GM19099 (cell line): ENCODE data around the gene MID1.

Source experiments
- POLR2A ChIP-seq: IDR thresholded peaks from 3 replicates; pipeline ENCODE4 v1.6.1; 2011; ENCODE audit warnings: low read depth; ENCODE audit not compliant: insufficient read length; ENCODE audit errors: extremely low read depth

MID1 gene

GRCh38 chrX:10620121-10620699, at the start of gene MID1:
MID1 (minus strand) TSS chrX:10620585; CDS start chrX:10567547, 53,038 bp downstream.
- TF ChIP-seq POLR2A, result no peak

- no peak for TF ChIP-seq POLR2A
Measured at GRCh38 chrX:10667143-10667542, 46.8 kb upstream of the MID1 start.

- no peak for TF ChIP-seq POLR2A
Measured at GRCh38 chrX:10666102-10666501, 45.7 kb upstream of the MID1 start.

- TF ChIP-seq POLR2A, result no peak
Measured at GRCh38 chrX:10665681-10666080, 45.3 kb upstream of the MID1 start.

- TF ChIP-seq POLR2A, result no peak
Measured at GRCh38 chrX:10660171-10660570, 39.8 kb upstream of the MID1 start.

- no peak for TF ChIP-seq POLR2A
Measured at GRCh38 chrX:10656214-10656613, 35.8 kb upstream of the MID1 start.

GRCh38 chrX:10654960-10655359, 34.6 kb upstream of the MID1 start:
- TF ChIP-seq POLR2A, result no peak

GRCh38 chrX:10653302-10653701, 32.9 kb upstream of the MID1 start:
- no peak for TF ChIP-seq POLR2A

- TF ChIP-seq POLR2A, result no peak
Measured at GRCh38 chrX:10649265-10649664, 28.9 kb upstream of the MID1 start.

GRCh38 chrX:10648614-10649013, 28.2 kb upstream of the MID1 start:
- no peak for TF ChIP-seq POLR2A

- TF ChIP-seq POLR2A, result no peak
Measured at GRCh38 chrX:10636851-10637250, 16.5 kb upstream of the MID1 start.

- no peak for TF ChIP-seq POLR2A
Measured at GRCh38 chrX:10636337-10636736, 16.0 kb upstream of the MID1 start.

- no peak for TF ChIP-seq POLR2A
Measured at GRCh38 chrX:10634392-10635161, 14.2 kb upstream of the MID1 start.

GRCh38 chrX:10633722-10634121, 13.3 kb upstream of the MID1 start:
- no peak for TF ChIP-seq POLR2A

GRCh38 chrX:10631416-10632145, 11.2 kb upstream of the MID1 start:
- TF ChIP-seq POLR2A, result no peak

GRCh38 chrX:10630320-10630719, 9.9 kb upstream of the MID1 start:
- TF ChIP-seq POLR2A, result no peak

GRCh38 chrX:10629905-10630304, 9.5 kb upstream of the MID1 start:
- TF ChIP-seq POLR2A, result no peak

GRCh38 chrX:10628906-10629305, 8.5 kb upstream of the MID1 start:
- no peak for TF ChIP-seq POLR2A
